ENCODE measurements around the gene FBXO46. TPM values are rescaled to one million over a fixed set of nuclear protein-coding genes. Genes with fewer than 3 reads are reported as not detected.
"Not testable (repeated sequence)": the region's sequence is repeated elsewhere in the genome, so short reads cannot be mapped to it uniquely, and the experiment has no call there.

The FBXO46 gene
- total RNA-seq, 1 donor from 2014 or later, result 19.3 TPM

GRCh38 chr19:45757695-45758094 lies 27.0 kb upstream of the FBXO46 start:
- ATAC-seq, result no peak
- Histone ChIP-seq H3K4me1 (no peaks in the 10 kb centered on the region), H3K4me3 (no peak overlapping the region), H3K36me3 (no peaks in the 10 kb centered on the region), H3K27ac (no peak overlapping the region), H3K27me3 (ENCODE audit: low read depth) (no peaks in the 10 kb centered on the region), H3K9me3 (no peaks in the 10 kb centered on the region)
- no peak for TF ChIP-seq CTCF (IDR thresholded peaks at IDR 0.05)
- intact Hi-C loops (cut with DNase I), result no loop called here
- no peak for DNase-seq

- Histone ChIP-seq H3K4me1 (no peaks in the 10 kb centered on the region), H3K36me3 (no peaks in the 10 kb centered on the region), H3K4me3 (no peak overlapping the region), H3K27ac (no peak overlapping the region), H3K9me3 (no peaks in the 10 kb centered on the region), H3K27me3 (ENCODE audit: low read depth) (no peaks in the 10 kb centered on the region)
- intact Hi-C loops (cut with DNase I), result no loop called here
- TF ChIP-seq CTCF (IDR thresholded peaks at IDR 0.05), result no peak
- DNase-seq (no peak), ATAC-seq (no peak)
These were observed 23.6 kb upstream of the FBXO46 start for GRCh38 chr19:45754323-45754722.

- H3K9me3 ChIP-seq, result no peaks in the 10 kb centered on the region
- ATAC-seq (no peak), DNase-seq (no peak)
- TF ChIP-seq CTCF (IDR thresholded peaks at IDR 0.05), result no peak
- H3K36me3 ChIP-seq, result no peaks in the 10 kb centered on the region
- no peaks in the 10 kb centered on the region for H3K4me1 ChIP-seq
- H3K27me3 ChIP-seq (ENCODE audit: low read depth), result no peaks in the 10 kb centered on the region
- H3K27ac ChIP-seq, result no peak overlapping the region
- intact Hi-C loops (cut with DNase I), result no loop called here
- H3K4me3 ChIP-seq, result no peak overlapping the region
These were observed 22.9 kb upstream of the FBXO46 start for GRCh38 chr19:45753548-45753947.

- H3K36me3 ChIP-seq, result no peaks in the 10 kb centered on the region
- no peak for ATAC-seq
- intact Hi-C loops (cut with DNase I), result no loop called here
- TF ChIP-seq CTCF (IDR thresholded peaks at IDR 0.05), result no peak
- no peaks in the 10 kb centered on the region for H3K9me3 ChIP-seq
- no peak for DNase-seq
- H3K27ac ChIP-seq, result no peak overlapping the region
- H3K4me3 ChIP-seq, result no peak overlapping the region
- H3K4me1 ChIP-seq, result no peaks in the 10 kb centered on the region
- H3K27me3 ChIP-seq (ENCODE audit: low read depth), result no peaks in the 10 kb centered on the region
These were observed 21.9 kb upstream of the FBXO46 start for GRCh38 chr19:45752639-45753038.

GRCh38 chr19:45751483-45751882 lies 20.8 kb upstream of the FBXO46 start:
- intact Hi-C loops (cut with DNase I); ATAC-seq; DNase-seq; H3K36me3 ChIP-seq; H3K4me3 ChIP-seq; H3K4me1 ChIP-seq; H3K27ac ChIP-seq; H3K27me3 ChIP-seq (ENCODE audit: low read depth); H3K9me3 ChIP-seq: not testable (repeated sequence)

- H3K4me1 ChIP-seq, result no peaks in the 10 kb centered on the region
- no peak overlapping the region for H3K27ac ChIP-seq
- H3K9me3 ChIP-seq, result no peaks in the 10 kb centered on the region
- ATAC-seq (no peak), DNase-seq (no peak)
- H3K4me3 ChIP-seq, result no peak overlapping the region
- no peaks in the 10 kb centered on the region for H3K27me3 ChIP-seq (ENCODE audit: low read depth)
- intact Hi-C loops (cut with DNase I), result no loop called here
- no peaks in the 10 kb centered on the region for H3K36me3 ChIP-seq
- TF ChIP-seq CTCF (IDR thresholded peaks at IDR 0.05), result no peak
These were observed 16.8 kb upstream of the FBXO46 start for GRCh38 chr19:45747513-45747912.
